Measurements from ENCODE around the gene CFAP74. TPM values are rescaled to one million over a fixed set of nuclear protein-coding genes. Genes with fewer than 3 reads are reported as not detected.

Gene CFAP74
- total RNA-seq, 2 donors from 2014 or later: not detected

DNA sequence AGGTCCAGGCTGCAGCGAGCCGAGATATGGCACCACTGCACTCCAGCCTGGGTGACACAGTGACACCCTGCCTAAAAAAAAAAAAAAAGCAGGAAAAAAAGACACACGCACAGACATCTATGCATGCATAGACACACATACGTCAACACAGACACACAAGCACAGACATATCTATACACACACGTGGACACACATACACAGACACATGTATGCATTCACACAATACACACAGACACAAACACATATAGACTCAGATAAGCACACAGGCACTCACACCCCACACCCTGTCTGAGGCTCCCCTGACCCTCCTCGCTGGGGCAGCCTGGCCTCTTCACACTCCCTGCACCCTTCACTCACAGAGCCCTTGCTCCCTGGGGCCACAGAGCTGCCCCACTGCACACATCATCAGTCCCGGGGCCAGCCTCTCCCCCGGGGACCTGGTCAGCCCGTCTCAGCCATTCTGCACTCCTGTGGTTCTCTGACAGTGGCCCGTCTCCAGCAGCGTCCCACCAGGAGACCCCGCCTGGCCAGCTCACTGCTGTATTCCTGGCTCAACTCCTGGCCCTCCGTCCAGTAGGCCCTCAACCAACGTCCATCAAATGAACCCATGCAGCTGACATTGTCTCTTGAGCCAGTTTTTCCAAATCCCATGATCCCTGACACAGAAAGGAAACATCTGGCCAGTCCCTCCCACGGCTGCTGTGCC is 42.0 kb upstream of the CFAP74 start:
- no peaks in the 10 kb centered on the region for H3K36me3 Mint-ChIP-seq
- no peaks in the 10 kb centered on the region for H3K9me3 Mint-ChIP-seq
- ATAC-seq (no peak), DNase-seq (ENCODE audit: low spot score in 2 of 2) (no peak)
- H3K27ac Mint-ChIP-seq: no peak overlapping the region

DNA sequence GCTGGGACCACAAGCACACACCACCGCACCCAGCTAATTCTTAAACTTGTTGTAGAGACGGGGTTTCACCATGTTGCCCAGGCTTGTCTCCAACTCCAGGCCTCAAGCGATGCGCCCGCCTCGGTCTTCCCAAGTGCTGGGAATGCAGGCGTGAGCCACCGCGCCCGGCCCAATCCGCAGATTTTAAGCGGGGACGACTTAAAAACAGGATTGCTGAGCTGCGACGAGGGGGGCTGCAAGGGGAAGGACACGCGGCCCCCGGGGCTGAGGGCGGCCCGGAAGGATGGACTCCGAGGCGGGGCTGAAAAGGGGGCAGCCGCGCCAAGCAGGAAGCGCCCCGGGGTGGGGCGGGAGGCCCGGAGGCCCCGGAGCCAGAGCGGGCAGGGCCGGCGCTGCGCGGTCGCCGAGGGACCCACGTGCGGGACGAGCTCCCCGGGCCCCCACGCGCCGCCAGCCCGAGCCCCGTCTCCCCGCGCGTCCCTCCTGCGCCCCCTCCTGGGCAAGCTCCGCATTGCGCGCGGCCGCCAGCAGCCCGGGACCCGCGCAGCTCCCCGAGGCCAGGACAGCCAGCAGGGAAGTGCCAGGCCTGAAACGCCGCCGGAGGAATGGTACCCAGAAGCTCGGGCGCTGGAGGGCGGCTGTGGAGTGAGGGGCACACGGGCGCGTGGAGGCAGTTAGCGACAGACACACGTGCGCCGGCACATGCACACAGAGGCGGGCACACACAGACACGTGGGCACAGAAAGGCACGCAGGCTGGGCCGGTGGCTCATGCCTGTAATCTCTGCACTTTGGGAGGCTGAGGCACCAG is 41.1 kb upstream of the CFAP74 start:
- peak; percentile 77 to 80 for ATAC-seq
- DNase-seq (ENCODE audit: low spot score in 2 of 2): peak; percentile 76 to 95
- Mint-ChIP-seq H3K9me3 (no peaks in the 10 kb centered on the region), H3K36me3 (no peaks in the 10 kb centered on the region), H3K27ac (peak overlapping the region in 1 of 2 donors; percentile 37)

DNA sequence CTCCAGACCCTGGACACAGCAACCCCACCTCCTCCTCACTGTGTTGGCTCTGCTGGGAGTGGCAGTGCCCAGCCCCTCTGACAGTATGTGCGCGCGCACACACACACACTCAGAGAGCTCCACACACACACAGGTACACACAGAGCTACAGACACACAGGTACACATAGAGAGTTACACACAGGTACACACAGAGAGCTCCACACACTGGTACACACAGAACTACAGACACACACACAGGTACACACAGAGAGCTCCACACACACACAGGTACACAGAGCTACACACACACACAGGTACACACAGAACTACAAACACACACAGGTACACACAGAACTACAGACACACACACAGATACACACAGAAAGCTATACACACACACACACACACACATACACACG is 40.3 kb upstream of the CFAP74 start:
- Mint-ChIP-seq H3K9me3 (no peaks in the 10 kb centered on the region), H3K27ac (peak overlapping the region in 1 of 2 donors; percentile 37), H3K36me3 (no peaks in the 10 kb centered on the region)
- no peak for DNase-seq (ENCODE audit: low spot score in 2 of 2)
- ATAC-seq: no peak

DNA sequence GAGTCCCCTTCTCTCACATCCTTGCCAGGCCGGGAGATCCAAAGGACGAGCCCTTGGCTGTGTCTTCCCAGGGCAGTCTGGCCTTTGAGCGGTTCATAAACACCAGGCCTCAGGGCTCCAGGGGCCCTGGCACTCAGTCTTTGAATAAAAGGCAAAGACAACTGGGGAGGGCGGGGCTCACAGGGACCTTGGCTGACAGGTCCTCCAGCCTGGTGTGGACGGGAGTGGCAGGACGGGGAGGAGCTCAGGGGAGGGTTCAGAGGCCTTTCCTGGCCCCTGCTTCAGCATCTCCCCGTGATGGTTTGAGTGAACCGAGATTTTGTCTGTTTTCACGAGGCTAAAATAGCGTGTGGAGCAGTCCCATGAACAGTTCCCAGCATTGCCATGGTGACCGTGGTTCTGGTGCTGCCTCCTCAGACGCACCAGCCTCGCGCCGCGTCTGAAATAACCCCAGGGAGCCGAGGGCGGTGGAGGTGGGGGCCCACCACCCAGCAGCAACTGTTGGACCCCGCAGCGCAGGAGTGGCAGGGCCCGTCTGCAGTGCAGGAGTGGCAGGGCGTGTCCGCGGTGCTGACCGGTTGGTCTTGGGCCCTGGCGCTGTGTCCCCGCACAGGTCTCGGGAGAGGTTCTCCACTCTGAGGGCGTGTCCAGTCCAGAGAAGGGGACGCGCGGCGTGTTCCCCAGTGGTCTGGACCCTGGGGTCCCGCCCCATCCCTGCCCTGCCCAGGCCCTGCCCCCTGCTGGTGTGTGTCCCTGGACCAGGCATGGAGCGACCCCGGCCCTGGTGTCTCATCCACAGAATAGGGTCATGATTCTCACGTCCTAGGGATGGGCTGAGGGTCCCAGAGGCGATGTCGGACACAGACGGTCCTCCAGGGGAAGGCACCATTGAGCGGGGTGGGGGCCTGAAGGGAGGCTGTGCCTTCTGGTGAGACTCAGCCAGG is 39.5 kb upstream of the CFAP74 start:
- no peak for ATAC-seq
- Mint-ChIP-seq H3K27ac (no peak overlapping the region), H3K36me3 (no peaks in the 10 kb centered on the region), H3K9me3 (no peaks in the 10 kb centered on the region)
- no peak for DNase-seq (ENCODE audit: low spot score in 2 of 2)

DNA sequence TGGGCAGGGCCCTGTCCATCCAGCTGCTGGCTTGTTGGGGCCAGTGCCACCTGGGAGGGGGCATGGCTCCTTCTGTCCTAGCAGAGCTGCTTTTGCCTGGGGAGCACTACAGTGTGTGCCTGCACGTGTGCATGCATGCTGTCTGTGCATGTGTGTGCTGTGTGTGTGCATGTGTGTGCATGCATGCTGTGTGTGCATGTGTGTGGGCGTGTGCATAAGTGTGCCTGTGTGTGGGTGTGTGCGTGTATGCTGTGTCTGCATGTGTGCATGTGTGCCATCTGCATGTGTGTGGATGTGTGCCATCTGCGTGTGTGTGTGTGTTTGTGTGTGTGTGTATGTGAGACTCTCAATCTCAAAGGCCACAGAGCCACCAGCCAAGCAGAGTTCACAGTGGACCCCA is 38.3 kb upstream of the CFAP74 start:
- DNase-seq (ENCODE audit: low spot score in 2 of 2): no peak
- no peak for ATAC-seq
- Mint-ChIP-seq H3K36me3 (no peaks in the 10 kb centered on the region), H3K27ac (no peak overlapping the region), H3K9me3 (no peaks in the 10 kb centered on the region)

DNA sequence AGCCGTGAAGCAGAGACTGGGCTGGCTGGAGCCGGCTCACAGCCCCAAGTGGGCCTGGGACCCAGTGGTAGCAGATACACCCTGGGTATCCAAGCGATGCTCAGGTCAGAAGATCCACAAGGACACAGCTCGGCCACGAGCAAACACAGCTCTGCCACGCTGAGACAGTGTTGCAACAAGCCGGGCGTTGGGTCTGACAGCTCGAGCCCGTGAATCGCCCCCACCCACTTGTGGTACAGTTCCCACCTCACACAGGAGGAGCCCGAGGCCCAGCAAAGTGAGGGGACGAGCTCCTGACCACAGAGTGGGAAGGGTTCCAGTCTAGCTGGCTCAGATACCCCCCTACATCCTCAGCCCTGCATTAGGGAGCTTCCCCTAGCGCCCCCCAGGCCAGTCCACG is 37.7 kb upstream of the CFAP74 start:
- DNase-seq (ENCODE audit: low spot score in 2 of 2) (no peak), ATAC-seq (no peak)
- Mint-ChIP-seq H3K9me3 (no peaks in the 10 kb centered on the region), H3K36me3 (no peaks in the 10 kb centered on the region), H3K27ac (no peak overlapping the region)

DNA sequence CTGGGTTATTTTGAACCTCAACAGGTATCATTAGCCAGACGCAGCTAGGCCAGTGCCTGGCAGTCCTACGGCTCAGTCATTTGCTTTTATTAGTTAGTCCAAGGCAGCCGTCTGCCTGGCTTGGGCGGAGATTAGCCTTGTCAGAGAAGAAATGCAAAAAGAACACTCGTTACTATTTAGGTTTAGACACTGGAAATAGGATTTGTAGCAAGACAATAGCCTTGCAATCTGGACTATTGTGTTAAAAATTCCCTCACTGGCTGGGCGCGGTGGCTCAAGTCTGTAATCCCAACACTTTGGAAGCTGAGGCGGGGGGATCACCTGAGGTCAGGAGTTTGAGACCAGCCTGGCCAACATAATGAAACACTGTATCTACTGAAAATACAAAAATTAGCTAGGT is 35.7 kb upstream of the CFAP74 start:
- ATAC-seq (no peak), DNase-seq (ENCODE audit: low spot score in 2 of 2) (no peak)
- Mint-ChIP-seq H3K9me3 (no peaks in the 10 kb centered on the region), H3K27ac (no peak overlapping the region), H3K36me3 (no peaks in the 10 kb centered on the region)

DNA sequence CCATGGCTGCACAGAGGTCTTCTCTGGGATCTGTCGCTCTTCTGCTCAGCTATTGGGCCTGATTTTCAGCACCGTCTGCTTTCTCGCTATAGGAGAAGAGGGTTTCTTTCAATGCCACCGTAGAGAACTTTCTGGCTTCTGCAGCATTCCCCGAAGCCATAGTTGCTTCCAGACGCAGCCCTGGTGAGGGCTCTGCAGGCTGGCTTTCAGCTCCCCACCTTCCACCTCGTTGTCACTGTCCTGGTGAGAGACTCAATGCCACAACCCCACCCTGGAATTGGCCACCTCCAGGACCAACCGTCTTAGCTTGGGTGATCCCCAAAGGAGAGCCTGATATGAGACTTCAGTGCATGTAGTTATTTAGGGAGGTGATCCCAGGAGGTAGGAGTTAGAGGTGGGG is 34.6 kb upstream of the CFAP74 start:
- no peak for DNase-seq (ENCODE audit: low spot score in 2 of 2)
- Mint-ChIP-seq H3K27ac (no peak overlapping the region), H3K36me3 (no peaks in the 10 kb centered on the region), H3K9me3 (no peaks in the 10 kb centered on the region)
- ATAC-seq: no peak

DNA sequence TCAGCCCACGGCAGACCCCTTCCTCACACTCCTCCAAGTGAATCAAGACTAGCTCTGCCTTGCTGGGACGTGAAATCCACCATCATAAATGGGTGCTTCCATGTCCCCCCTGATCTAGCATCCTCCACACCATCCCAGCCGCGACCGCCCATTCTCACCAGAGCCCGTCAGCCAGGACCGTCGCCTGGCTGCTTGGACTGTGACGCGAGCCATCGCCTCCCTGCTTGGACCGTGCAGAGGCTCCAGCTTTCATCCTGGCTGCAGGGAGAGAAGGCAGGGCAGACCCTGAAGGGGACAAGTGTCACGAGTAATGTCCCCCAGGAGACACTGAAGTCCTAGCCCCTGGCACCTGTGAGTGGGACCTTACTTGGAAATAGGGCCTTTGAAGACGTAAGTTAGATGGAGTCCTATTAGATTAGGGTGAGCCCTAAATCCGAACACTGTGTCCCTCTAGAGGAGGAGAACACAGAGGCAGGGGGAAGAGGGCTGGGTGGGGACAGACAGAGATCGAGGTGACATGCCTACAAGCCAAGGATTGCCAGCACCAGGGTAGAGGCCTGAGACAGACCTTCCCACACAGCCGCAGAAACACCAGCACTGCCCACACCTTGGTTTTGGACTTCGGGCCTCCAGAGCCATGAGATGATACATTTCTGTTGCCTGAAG is 33.9 kb upstream of the CFAP74 start:
- no peak overlapping the region for H3K27ac Mint-ChIP-seq
- no peak for DNase-seq (ENCODE audit: low spot score in 2 of 2)
- no peak for ATAC-seq
- no peaks in the 10 kb centered on the region for H3K9me3 Mint-ChIP-seq
- H3K36me3 Mint-ChIP-seq: no peaks in the 10 kb centered on the region

DNA sequence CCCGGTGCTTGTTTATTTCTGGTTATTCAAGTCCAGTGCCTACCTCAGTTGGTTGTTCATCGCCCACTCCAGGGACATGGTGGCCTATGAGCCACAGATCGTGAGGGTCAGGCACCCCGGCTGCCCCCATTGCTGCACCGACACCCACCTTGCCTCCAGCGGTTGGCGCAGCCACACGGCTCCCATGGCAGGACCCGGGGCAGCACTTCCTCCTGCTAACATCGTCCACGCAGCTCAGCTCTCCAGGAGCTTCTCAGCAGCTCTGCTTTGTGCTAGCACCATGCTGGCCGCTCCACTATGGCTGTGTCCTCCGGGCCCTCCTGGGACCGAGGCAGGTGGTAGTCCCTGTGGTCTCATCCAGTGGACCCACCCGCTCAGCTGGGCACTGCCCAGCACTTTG is 32.7 kb upstream of the CFAP74 start:
- H3K36me3 Mint-ChIP-seq: no peaks in the 10 kb centered on the region
- H3K27ac Mint-ChIP-seq: no peak overlapping the region
- H3K9me3 Mint-ChIP-seq: no peaks in the 10 kb centered on the region
- ATAC-seq: no peak
- no peak for DNase-seq (ENCODE audit: low spot score in 2 of 2)

DNA sequence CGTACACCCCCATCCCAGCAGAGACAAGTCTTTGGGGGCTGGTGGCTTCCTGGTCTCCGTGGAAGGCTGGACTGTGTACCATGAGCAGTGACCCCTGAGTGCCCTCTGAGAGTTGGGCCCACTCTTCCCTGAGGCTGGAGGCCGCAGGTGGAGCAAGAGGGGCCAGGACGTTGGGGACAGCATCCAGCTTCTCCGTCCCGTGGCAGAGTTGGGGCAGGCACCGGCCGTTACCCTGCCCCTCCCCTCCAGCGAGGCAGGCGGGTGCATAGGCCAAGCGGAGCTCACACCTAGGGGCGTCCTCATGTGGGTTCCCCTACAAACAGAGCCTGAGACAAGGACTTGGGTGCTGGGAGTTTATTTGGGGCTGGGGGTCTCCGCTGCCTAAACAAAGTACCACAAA is 29.6 kb upstream of the CFAP74 start:
- ATAC-seq (no peak), DNase-seq (ENCODE audit: low spot score in 2 of 2) (no peak)
- Mint-ChIP-seq H3K27ac (peak overlapping the region in 1 of 2 donors; percentile 65), H3K36me3 (no peaks in the 10 kb centered on the region), H3K9me3 (no peaks in the 10 kb centered on the region)

DNA sequence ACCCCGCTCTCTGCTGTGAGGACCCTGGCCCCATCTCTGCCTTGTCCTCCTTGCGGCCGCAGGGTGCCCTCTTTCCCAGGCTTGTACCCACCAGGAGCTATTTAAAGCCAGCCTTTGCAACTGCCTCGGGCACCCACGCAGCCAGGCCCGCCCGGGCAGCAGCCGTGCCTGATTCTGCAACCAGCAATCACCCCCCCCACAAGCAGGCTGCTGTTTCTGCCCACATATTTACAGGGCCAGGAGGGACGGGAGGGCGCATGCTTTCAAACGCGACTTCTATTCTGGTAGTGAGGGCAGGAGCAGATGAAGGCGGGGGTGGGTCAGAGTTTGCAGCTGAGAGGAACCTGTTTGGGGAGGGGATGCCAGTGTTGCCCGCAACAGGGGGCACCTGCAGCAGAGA is 29.2 kb upstream of the CFAP74 start:
- peak overlapping the region in 1 of 2 donors; percentile 65 for H3K27ac Mint-ChIP-seq
- no peaks in the 10 kb centered on the region for H3K9me3 Mint-ChIP-seq
- no peak for ATAC-seq
- no peaks in the 10 kb centered on the region for H3K36me3 Mint-ChIP-seq
- no peak for DNase-seq (ENCODE audit: low spot score in 2 of 2)

DNA sequence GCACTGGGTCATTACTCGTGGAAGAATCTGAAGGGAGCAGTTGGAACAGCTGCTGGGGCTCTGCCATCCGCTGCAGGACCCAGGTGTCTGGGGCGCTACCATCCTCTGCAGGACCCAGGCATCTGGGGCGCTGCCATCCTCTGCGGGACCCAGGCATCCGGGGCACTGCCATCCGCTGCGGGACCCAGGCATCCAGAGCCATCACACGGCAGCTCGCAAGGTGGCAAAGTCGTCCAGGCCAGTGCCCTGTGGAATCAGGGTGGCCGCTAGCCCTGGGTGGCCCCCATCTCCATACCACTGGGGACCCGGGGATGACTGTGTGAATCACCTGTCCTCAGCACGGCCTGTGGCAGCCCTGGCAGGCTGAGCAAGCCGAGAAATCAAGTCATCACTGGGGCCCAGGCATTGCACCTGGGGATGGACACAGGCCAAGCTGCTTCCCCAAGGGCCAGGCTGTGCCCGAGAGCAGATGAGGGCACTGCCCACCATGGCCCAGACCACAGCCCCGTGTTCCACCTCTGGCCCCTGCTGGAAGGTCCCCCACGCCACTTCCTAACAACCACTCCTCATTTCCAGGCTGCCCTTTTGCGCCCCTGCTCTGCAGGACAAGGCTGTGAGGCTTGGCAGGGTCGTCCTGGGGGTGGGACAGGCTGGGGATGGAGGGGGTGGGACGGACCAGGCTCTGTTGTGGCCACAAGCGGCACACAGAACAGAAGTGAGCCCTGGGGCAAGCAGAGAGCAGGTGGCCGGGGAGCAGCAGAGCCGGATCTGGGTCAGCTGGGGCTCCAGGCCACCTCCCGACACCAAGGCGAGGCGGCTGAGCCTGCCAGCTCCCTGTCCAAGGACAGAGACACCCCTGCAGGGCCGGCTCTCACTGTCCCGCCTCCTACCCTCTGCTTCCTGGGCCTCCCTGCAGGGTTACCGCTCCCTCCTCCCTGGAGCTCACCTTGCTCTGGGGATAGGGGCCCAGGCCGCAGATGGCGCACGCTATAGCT is 28.3 kb upstream of the CFAP74 start:
- DNase-seq (ENCODE audit: low spot score in 2 of 2): no peak

DNA sequence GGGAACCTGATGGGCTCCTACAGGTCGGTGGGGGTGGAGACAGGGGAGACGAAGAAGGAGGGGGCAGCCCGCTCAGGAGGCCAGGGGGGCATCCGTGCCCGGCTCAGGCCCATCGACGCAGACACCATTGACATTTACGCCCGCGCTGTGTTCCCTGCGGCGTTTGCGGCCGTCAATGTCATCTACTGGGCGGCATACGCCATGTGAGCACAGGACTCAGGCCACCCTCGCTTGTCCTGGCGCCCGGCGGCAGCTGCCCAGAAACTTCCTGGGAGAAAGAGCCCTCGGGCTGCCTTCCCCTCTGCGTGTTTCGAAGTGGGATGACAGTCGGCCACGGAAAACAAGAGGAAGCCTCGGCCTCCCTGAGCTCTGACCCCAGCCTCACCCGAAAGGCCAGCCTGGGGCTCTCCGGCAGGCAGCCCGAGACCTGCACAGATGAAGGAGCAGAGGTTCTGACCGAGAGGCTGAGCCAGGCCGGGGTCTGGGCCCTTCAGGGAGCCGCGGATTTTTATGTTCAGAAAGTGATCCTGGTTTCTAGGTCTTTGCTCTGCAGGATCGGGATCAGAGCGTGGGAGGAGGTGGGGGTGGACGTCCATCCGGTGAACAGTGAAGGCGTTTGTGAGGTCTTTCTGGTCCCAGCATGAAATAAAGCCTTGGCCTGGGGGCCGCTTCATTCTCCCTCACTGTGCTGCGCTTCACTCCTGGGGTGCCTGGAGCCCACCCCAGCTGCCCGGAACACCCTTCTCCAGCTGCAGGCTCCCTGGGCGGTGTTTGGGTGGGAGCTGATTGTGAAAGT is 26.7 kb upstream of the CFAP74 start:
- Mint-ChIP-seq H3K27ac (no peak overlapping the region), H3K36me3 (no peaks in the 10 kb centered on the region), H3K9me3 (no peaks in the 10 kb centered on the region)
- no peak for DNase-seq (ENCODE audit: low spot score in 2 of 2)
- ATAC-seq: no peak

More for the DNA sequence above, 28.3 kb upstream of the CFAP74 start:
- Mint-ChIP-seq H3K9me3 (no peaks in the 10 kb centered on the region), H3K36me3 (no peaks in the 10 kb centered on the region), H3K27ac (no peak overlapping the region)
- no peak for ATAC-seq

DNA sequence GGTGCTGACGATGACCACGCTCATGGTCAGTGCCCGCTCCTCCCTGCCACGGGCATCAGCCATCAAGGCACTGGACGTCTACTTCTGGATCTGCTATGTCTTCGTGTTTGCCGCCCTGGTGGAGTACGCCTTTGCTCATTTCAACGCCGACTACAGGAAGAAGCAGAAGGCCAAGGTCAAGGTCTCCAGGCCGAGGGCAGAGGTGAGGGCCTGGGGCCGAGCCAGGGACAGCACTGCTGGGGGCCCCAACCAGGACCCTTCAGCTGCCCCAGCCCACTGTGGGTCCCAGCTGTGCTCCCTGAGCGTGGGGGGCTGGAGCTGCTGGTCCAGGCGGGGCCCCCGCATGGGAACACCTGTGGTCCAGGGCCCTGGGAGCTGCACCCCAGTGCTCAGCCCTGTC is 26.0 kb upstream of the CFAP74 start:
- H3K27ac Mint-ChIP-seq: no peak overlapping the region
- no peak for ATAC-seq
- H3K36me3 Mint-ChIP-seq: no peaks in the 10 kb centered on the region
- DNase-seq (ENCODE audit: low spot score in 2 of 2): no peak
- no peaks in the 10 kb centered on the region for H3K9me3 Mint-ChIP-seq

Measured in activated naive CD4-positive, alpha-beta T cell treated with anti-CD3 and anti-CD28 coated beads, Interleukin-2, amount 50 U/mL, for 72 hours (primary cell).